HG02610 (cell line): ENCODE results near the gene TOP2B.

Experiments used
- ATAC-seq: cut with Tn5 transposase; IDR thresholded peaks from one replicate; pipeline ENCODE4 v1.9.1; 2021; ENCODE audit warnings: mild to moderate bottlenecking, moderate library complexity; ENCODE audit not compliant: unreplicated experiment

The TOP2B gene, protein sequence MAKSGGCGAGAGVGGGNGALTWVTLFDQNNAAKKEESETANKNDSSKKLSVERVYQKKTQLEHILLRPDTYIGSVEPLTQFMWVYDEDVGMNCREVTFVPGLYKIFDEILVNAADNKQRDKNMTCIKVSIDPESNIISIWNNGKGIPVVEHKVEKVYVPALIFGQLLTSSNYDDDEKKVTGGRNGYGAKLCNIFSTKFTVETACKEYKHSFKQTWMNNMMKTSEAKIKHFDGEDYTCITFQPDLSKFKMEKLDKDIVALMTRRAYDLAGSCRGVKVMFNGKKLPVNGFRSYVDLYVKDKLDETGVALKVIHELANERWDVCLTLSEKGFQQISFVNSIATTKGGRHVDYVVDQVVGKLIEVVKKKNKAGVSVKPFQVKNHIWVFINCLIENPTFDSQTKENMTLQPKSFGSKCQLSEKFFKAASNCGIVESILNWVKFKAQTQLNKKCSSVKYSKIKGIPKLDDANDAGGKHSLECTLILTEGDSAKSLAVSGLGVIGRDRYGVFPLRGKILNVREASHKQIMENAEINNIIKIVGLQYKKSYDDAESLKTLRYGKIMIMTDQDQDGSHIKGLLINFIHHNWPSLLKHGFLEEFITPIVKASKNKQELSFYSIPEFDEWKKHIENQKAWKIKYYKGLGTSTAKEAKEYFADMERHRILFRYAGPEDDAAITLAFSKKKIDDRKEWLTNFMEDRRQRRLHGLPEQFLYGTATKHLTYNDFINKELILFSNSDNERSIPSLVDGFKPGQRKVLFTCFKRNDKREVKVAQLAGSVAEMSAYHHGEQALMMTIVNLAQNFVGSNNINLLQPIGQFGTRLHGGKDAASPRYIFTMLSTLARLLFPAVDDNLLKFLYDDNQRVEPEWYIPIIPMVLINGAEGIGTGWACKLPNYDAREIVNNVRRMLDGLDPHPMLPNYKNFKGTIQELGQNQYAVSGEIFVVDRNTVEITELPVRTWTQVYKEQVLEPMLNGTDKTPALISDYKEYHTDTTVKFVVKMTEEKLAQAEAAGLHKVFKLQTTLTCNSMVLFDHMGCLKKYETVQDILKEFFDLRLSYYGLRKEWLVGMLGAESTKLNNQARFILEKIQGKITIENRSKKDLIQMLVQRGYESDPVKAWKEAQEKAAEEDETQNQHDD (N-terminal part only)

DNA sequence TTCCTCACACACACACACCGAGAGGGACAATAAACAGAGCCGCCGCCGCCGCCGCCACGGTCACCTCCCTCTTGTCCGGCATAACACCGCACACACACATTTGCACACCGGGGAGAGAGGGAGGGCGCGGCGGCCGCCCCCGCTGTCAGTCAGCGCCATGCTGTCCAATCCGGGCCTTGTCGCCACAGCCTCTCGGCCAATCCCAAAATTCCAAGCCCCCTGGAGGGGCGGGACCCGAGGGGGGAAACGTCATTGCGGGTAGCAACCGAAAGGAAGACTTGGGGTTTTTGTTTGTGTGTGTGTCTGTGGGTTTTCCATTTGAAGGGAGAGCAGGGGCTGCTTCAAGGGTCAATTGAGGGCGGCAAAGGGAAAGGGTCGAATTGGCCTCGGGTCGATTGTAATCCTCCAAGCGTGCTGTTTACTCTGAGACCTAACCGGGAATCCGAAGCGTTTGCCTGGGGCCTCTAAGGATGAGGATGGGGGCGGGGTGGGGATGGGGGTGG lies at the start of gene TOP2B:
Gene TOP2B (minus strand): TSS at position 96 of the 503 bp plus-strand sequence. CDS start 610 bp downstream, outside the sequence.
- ATAC-seq: peak; percentile 89

DNA sequence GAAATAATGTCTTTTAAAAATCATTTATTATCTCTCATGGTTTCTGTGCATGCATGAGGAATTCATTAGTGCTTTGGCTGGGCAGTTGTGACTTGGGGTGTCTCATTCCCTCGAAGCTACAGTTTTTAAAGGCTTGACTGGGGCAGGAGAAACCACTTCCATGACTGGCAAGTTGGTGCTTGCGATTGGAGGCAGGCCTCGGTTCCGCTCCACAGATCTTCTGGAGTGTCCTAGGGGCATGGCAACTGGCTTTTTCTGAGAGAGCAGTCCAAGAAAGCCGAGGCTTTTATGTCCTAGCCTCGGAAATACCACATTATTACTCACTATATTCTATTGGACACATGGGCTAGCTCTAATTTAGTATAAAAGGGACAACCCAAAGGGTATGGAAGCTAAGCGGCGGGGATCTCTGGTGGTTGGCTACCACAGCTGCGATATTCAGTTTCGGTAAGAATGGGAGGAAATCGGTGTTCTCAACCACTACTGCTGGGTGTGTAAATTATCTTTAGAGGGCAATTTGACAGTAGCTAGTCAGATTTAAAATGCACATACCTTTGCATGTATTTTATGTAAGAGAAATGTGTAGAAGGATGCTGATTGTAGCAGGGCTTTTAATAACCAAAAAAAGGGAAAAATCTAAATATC lies 48.8 kb upstream of the TOP2B start:
- ATAC-seq: no peak

DNA sequence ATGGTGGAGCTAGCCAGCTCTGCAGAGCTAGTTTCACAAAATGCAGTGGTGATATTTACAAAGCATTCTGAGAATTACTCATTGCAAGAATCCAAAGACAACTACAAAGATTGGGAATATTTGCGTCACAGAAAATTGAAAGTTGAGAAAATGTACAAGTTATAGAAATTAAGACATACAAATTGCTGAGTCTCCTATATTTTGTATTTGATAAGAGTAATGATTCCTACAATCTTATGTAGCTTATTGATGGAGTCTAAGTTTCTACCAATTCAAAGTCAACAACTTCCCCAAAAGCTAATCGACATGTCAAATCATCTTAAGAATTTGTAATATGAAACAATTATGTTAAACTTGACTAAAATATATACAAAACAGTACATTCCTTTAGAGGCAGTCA lies 46.4 kb upstream of the TOP2B start:
- no peak for ATAC-seq

DNA sequence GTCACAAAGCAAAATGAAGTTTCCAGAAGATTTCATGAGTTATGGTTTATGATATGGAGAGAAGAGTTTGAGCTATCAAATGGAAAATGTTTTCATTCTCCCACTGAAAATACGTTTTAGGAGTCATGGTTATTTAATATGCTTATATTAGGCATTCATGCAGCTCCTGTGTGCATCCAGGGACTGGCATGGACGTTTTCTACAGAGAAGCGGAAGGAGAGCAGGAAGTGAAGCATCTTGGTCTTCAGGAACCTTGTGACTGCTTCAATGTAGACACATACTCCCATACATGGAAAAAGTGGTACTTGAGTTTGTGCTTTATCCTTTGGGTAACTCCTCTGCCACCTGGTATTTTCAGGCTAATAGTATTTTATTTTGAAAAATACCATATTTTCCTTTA lies 43.3 kb upstream of the TOP2B start:
- no peak for ATAC-seq

DNA sequence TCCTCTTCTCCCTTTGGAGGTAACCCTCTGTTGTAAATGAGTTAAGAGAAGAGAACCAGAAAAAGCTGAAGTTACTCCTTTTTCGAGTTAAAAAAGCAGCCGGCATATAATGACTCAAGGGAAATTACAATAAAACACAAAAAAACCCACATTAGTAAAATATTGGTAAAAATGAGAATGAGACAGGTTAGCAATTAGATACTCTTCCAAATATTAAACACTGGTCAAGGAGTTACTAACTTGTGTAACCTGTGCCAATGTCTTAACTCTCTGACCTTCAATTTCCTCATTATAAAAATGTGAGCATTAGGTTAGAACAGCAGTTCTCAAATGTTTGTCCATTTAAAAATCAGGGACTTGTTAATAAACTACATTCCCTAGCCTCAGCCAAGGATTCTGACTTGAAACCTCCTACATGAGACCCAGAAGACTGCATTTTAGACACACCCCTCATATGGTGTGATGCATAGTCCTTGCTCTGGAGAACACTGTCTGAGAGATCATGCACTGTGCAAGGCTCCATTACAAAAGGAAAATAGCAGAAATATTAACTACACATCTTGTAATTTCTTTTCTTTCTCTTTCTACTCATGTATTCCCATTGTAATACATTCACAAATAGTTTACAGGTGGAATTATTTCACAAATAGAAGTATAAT lies 42.7 kb upstream of the TOP2B start:
- ATAC-seq: no peak

DNA sequence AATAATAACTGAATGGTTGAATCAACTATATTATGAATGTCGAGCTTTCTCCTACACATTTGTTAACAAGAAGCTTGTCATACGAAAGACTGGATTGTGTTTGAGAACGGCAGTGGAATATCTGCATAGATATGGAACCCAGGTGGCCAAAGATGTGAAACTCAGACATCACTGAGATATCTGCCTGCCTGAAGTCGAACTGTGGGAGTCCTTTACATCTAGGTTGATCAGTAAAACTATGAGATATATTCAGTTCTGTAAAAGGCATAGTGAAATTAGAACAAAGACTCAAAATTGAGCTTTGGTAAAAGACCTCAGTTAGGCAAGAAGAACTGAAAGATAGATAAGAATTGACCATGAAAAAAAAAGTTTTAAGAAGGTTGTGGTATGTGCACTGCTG lies 41.5 kb upstream of the TOP2B start:
- no peak for ATAC-seq

DNA sequence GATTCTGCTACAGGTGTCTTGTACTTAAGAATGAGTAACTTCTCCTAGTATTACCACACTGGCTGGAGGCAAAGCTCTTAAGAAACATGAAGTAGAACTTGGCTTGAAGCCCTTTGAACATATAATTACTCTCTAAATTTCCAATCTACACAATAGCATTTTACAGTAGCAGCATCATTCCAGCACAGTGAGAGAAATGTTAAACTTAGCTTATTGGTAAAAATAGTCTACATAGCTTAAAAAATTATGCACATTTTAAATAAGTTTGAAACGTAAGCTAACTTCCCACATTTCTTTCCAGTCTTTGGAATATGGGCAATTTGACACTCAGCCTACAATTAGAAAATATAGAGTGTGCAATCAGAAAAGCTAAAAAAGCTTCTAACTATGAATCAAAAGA lies 32.8 kb upstream of the TOP2B start:
- ATAC-seq: no peak

DNA sequence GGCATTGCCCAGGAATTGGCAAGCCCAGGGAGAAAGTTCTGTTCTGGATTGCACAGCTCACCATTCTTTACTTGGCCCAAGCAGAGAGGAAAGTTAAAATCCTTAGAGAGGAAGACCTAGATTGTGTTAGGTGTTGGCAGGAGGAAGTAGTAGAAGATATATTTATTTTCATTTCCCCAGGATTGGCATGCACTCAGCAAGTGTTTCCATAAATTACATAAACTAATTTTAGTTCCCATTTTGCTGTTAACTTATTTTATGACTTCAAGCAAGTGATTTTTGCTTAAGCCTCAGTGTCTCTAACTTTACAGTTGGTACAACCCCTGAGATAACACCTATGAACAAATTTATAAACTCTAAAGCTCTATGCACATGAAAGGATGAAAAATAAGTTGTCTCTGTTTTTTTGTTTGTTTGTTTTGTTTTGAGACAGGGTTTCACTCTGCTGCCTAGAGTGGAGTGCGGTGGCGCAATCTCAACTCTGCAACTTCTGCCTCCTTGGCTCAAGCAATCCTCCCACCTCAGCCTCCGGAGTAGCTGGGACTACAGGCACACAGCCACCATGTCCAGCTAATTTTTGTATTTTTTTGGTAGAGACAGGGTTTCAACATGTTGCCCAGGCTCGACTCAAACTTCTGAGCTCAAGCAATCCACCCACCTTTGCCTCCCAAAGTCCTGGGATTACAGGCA lies 31.2 kb upstream of the TOP2B start:
- no peak for ATAC-seq

DNA sequence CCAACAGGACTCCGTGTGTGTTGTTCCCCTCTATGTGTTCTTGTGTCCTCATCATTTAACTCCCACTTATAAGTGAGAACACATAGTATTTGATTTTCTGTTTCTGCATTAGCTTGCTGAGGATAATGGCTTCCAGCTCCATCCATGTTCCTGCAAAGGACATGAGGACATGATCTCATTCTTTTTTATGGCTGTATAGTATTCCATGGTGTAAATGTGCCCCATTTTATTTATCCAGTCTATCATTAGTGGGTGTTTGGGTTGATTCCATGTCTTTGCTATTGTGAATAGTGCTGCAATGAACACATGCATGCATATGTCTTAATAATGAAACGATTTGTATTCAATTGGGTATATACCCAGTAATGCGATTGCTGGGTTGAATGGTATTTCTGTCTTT lies 28.5 kb upstream of the TOP2B start:
- ATAC-seq: no peak

DNA sequence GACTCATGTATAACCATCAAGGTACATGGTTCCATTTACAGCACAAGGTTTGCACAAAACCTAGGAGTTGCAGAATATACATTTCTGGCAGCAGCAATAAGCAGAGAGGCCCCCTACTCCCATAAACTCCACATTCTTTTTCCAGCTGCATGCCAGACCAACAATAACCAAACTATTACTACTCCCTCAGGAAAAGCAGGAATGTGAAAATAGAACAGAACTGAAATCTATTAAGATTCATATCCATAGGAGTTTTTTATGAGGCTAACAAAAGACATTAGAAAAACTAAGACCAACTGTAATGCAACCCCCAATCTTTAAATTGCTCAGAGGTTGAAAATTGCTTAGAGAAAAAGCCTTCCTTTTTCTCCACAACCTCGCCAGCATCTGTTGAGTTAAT lies 27.6 kb upstream of the TOP2B start:
- ATAC-seq: no peak

DNA sequence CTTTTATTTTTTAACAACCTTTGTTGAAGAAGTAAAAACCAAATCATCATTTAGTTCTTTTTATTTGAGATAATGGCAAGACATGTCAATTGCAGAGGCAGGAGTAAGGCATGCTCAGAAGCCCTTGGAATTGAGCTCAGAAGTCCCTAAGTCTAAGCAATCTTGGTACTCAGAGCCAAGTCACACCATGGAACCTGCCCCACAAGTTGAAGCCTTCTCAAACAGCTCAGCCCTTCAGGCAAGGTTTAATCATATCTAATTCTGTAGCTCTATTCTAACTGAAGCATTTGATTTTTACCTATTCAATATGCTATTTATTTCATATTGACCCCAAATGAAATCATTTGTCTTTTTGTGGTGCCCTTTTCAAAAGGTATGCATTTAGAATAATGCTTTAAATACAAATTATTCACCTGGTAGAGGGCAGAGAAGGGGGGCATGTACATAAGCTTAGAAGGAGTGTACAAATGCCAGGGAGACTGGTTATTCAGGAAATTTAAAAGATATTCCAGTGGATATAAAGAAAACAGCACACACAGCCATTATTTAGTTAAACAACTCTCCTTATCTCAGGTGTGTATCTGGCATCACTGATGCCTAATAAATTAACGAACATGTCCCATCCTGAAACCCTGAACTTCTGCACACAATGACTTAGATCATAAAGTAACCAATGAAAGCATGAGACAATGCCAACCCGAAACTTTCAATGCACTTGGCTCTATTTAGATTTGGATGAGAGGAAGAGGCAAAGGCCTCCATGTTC lies 26.2 kb upstream of the TOP2B start:
- ATAC-seq: no peak

DNA sequence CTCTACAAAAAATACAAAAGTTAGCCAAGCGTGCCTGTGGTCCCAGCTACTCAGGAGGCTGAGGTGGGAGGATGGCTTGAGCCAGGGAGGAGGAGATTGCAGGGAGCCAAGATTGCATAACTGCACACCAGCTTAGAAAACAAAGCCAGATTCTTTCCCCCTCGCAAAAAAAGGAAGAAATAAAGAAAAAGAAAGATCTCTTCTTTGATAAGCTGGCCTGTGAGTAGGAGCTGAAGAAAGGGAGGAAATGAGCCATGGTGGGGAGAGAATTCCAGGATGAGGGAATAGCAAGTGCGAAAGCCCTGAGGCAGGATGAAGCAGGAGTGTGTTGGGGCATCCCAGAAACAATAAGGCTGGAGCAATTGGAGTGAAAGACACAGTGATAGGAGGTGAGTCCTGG lies 24.5 kb upstream of the TOP2B start:
- ATAC-seq: no peak

DNA sequence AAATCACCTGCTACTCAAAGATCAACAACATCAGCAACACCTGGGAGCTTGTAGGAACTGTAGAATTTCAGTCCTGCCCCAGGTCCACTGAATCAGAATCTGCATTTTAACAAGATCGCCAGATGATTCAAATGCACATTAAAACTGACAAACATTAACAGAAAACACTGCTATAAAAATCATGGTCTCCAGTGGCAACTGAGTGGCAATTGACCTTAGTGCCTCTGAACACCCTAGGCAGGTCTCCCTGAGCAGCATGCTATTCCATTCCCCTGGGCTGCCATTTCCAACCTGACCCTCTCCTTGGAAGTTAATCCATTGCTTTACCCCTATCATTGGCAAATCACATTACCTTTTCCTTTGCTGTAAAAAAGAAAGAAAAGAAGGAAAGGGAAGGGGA lies 23.0 kb upstream of the TOP2B start:
- no peak for ATAC-seq

DNA sequence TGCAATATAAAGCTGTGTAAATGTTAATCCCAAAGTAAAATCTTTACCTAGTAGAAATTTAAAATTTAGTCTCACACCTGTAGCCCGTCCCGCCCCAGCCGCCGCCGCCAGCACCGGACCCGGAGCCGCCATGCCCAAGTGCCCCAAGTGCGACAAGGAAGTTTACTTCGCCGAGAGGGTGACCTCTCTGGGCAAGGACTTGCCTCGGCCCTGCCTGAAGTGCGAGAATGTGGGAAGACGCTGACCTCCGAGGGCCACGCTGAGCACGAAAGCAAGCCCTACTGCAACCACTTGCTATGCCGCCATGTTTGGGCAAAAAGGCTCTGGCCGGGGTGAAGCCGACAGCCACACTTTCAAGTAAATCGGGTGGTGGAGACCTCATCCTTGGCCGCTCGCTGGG lies 22.1 kb upstream of the TOP2B start:
- no peak for ATAC-seq

DNA sequence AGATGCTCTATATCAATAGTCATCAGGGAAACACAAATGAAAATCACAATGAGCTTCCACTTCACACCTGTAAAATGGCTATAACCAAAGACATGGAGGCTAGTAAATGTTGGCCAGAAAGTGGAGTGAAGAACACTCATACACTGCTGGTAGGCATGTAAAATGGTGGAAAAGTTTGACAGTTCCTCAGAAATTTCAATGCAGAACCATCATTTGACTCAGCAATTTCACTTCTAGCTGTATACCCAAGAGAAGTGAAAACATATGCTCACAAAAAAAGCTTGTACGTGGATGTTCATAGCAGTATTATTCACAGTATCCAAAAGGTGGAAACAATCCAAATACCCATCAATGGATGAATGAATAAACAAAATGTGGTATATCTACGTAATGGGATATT lies 19.2 kb upstream of the TOP2B start:
- ATAC-seq: no peak

DNA sequence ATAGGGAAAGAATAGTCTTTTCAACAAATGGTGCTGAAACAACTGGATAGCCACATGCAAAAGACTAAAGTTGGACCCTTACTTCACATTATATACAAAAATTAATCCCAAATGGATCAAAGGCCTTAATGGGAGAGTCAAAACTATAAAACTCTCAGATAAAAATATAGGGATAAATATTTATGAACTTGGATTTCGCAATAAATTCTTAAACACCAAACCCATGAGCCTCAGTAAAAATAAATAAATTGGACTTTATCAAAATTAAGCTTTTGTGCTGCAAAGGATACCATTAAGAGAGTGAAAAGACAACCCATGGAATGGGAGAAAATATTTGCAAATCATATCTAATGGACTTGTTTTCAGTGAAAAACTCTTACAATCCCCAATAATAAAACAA lies 18.7 kb upstream of the TOP2B start:
- no peak for ATAC-seq

DNA sequence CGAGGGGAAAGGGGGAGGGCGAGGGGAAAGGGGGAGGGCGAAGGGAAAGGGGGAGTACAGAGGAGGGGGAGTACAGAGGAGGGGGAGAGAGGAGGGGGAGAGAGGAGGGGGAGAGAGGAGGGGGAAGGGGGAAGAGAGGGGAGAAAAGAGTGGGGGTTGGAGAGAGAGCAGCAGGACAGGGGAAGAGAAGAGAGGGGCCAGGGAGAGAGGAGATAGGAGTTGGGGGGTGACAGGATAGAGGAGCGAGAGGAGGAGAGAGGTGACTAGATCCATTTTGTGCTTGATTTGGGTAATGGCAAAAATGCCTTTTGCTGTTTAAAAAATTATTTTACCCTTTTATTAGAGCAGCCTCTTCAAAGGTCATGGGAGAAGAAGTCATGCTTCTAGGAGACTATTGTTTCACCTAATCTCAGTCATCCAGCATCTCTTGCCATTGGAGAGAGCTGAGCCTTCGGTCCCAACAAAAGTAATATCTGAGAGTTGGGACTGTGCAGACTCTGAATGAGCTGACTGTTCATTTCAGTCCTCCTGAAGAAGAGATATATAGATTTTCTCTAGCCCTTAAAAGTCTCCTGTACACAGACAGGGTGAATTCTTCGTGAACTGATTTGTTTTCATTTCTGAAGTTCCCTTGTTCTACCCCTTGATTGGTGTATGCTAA lies 15.1 kb upstream of the TOP2B start:
- no peak for ATAC-seq

DNA sequence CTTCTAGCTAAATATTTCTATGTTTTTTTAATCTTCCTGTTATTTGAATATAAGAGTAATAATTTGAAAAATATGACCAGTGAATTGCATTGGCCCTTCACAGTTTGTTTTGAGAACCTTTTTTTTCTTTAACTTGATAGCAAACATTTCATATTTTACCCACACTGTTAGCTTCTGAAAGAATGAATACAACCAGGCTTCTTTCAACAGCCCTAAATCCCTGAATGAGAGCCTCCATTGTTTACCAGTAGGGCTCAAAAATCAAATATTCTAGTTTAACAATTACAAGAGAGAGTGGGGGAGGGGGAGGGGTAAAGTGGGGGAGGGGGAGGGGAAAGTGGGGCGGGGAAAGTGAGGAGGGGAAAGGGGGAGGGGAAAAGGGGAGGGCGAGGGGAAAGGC lies 14.5 kb upstream of the TOP2B start:
- no peak for ATAC-seq

DNA sequence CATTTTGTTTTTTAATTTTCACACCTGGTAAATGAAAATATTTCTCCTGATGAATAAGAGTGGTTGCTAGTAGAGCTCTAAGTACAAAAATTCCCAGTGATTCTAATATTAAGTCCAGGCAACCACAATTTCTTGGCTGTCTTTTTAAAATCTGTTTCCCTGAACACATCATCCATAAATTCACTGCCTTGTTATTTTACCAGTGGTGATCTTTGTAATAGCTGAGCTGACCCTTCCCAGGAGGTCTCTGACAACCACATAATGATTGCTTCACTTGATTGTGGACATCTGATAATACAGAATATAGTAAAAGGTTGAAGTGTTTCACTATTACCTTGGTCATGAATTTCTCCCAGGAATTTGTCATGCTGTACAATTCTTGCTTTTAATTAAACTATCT lies 13.9 kb upstream of the TOP2B start:
- ATAC-seq: no peak
